HG02571 (cell line): Measurements from ENCODE around the gene A2M.

Experiments
- ATAC-seq: cut with Tn5 transposase; IDR thresholded peaks from one replicate; pipeline ENCODE4 v1.9.1; 2021; ENCODE audit warnings: mild to moderate bottlenecking, moderate library complexity; ENCODE audit not compliant: unreplicated experiment

The A2M gene

DNA sequence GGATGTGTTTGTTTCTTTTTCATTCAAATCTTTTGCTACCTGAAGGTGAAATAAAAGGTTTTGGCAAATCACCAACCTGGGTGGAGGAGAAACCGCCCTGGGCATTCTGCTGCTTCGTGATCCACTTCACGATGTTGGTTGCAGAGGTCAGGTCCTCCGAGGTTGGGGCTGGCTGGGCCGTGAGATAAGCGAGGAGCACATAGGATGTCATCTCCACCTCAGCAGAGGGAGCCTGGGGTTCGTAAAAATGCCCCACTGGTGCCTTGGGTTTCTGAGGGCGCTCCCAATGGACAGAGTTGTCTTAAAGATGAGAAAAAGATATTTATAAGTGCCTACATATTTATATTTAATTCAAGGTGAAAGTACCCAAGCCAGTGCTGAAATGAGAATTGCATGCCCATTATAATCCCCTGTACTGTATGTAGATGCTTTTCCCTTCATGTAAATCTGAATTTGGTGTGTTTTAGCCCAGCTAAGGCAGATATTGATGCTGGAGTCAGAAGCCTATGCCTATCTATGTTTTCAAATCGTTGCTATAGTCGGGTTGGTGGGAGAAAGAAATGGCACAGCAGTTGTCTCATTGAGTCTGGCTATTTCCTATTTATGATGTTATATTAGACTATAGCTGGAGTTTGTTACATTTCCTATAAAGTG lies 41.1 kb downstream of the A2M start:
- ATAC-seq: no peak

GRCh38 chr12:9073076-9073475 lies 42.6 kb downstream of the A2M start:
- ATAC-seq: no peak

DNA sequence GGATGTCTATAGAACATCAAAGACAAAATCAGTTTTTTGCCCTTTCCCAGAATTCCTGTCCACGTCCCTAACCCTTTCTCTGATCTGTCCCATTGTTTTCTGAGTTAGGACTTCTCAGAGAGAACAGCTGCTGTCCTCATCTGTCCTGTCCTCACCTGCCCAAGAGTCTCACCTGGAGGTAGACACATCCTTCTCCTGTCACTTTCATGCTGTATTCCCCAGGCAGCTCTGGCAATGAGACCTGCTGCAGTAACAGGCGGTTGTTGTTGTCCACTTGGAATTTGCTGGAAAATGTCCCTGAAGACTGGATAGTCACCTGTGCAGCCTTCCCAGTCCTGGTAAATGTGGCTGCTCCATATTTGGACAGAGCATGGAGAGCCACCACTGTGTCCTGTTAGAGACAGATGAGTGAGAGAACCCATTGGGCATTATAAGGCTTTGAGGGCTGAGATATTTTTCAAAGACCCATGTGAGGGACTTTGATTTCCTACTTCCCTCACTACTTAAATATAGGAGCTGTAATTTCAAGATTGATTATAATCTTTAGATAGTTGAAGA lies 43.2 kb downstream of the A2M start:
- no peak for ATAC-seq

DNA sequence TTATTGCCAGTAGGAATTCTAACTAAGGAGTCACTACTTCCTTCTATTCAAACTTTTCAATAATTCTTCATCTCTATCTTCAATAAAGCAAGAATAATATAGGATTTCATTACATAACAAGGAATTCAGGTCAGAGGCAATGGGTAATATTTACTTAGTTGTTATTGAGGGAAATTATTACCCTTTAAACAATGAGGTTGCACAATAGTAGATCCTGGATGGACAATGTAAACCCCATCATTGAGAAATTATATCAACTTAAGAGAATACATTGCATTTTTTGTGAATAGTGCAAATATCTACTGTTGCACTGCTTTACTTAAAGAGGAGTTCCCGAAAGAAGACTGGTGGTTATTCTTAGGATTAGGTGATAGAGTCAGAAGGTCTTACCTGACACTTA lies 43.8 kb downstream of the A2M start:
- no peak for ATAC-seq

- no peak for ATAC-seq
These were observed 44.2 kb downstream of the A2M start for GRCh38 chr12:9071518-9071917.

- ATAC-seq: no peak
These were observed 45.4 kb downstream of the A2M start for GRCh38 chr12:9070351-9070750.

DNA sequence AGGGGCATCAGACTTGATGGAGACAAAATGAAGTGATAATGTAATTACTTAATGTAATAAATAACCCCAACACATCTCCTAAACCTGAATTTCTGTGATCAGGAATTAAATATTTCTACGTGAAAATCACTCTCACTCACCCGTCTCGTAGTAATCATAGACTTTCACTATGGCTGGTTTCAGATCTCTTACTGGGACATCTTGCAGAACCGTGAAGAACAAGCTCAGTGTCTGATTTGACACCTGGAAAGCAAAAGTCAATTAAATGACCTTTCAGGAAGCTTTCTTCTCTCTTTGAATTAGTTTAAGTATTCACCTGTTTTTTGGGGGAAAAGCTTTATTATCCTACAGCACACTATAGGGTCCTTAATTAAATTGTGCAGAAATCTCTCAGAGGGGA lies 47.1 kb downstream of the A2M start:
- ATAC-seq: no peak

GRCh38 chr12:9068086-9068485 lies 47.6 kb downstream of the A2M start:
- ATAC-seq: no peak

- ATAC-seq: no peak
These were observed 48.8 kb downstream of the A2M start for GRCh38 chr12:9066755-9067423.

DNA sequence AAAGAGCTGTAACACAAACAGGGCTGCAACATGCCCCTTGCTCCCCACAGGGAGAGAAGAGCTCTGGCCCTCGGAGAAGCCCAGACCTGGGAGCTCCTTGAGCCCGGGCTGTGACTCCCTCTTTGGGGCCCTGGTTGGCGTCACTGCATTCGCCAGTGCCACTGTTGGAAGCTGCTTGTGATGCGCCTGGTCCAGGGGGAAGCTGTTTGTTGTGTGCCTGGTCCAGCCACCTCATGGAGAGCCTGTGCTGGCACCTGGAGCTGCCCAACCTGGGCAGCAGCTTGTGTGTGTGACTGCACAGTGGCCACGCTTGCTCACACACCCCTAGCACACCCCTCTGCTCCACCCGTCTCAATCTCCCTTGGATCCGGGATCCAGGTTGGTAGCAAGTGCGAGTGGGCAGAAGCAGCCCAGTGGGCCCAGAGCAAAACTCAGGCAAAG lies 49.5 kb downstream of the A2M start:
- ATAC-seq: no peak

- no peak for ATAC-seq
These were observed 50.2 kb downstream of the A2M start for GRCh38 chr12:9065607-9065856.

- ATAC-seq: no peak
These were observed 50.7 kb downstream of the A2M start for GRCh38 chr12:9064815-9065606.

DNA sequence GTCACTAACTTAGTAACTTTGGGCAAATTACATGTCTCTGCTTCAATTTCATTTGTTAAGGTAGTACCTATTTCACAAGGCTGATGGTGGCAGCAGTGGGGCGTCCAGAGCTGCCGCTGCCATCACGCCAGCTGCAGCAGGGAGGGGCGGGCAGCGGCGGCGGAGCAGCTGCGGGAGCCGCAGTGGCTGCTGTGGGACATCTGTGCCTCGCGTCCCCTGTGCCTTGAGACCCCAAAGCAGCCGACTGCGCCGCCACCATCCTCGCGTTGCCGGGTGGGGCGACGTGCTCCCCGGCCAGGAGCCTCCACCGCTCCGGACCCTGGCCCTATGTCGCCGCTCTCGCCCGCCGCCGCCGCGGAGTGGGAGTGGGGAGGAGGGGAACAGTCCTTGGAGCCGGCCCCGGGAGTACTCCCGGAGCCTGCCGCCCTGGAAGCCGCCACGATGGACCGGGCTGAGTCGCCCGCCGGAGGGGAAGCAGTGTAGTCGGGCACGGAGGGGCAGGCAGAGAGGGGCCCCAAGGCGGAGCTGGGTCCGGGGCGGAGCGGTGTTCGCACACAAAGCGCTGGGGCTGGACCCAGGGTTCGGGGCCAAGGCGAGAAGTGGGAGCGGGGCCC lies 51.4 kb downstream of the A2M start:
- no peak for ATAC-seq

DNA sequence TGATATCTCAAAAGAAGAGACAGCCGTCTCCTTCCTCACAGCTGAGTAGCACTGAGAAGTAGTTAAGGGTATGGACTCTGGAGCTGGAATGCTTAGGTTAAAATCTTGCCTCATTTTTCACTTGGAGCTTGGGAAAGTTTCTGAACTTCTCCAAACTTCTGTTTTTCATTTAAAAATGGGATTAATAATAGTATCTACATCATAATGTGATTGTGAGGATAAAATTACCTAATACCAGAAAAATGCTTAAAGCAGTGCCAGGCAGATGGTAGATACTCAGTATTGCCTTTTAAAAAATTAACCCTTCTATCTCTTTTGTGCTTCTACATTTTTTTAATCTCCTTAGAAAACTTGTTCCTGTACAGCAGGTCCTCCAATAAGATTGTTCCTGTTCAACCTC lies 63.1 kb downstream of the A2M start:
- no peak for ATAC-seq

DNA sequence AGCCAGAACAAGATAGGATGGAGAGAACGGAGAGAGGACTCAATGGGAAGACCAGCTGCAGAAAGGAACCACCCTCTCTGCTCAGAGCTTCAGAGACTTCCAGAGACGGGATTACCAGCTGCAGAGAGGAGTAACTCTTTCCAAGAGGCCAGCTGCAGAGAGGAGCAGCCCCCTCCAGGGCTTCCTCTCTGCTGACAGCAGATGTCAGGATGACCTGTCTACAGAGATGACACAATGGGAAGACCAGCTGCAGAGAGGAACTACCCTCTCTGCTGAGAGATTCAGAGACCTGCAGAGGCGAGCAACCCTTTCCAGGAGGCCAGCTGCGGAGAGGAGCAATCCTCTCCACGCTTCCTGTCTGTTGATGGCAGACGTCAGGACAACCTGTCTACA lies 64.6 kb downstream of the A2M start:
- ATAC-seq: no peak

- ATAC-seq: no peak
These were observed 65.1 kb downstream of the A2M start for GRCh38 chr12:9050521-9051157.

GRCh38 chr12:9049520-9050133 lies 66.1 kb downstream of the A2M start:
- ATAC-seq: no peak

DNA sequence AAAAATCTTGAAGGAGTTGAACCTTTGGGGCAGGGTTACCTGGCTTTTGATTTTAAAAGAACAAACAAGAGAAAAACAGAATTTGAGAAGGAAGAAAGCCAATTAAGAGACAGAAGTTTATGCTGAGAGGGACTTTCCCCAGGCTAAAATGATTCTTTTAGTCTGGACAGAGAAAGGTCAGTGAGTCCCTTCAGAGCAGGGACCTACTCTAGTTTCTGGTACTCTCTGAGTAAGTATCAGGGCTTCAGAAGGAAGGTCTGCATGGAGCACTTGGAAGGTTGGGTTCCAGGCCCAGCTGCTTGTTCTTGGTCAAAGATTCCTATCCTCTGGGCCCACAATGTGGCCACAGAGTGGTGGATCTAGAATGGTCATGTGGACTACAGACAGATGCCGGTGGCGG lies 66.8 kb downstream of the A2M start:
- no peak for ATAC-seq

DNA sequence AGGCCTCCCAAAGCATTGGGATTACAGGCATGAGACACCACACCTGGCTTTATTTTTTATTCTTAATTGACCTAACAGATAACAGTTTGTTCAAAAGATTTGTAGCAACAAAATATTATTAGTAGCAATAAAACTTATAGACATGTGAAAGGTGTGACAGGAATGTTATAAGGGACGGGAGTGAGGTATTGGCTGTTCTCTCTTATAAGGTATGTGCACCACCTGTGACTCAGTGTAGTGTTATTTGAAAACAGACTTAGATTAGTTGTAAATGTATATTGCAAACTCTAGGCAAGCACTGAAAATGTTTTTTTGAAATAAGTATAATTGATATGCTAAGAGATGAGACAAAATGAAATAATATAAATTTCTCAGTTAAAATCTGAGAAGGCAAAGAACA lies 68.6 kb downstream of the A2M start:
- no peak for ATAC-seq

DNA sequence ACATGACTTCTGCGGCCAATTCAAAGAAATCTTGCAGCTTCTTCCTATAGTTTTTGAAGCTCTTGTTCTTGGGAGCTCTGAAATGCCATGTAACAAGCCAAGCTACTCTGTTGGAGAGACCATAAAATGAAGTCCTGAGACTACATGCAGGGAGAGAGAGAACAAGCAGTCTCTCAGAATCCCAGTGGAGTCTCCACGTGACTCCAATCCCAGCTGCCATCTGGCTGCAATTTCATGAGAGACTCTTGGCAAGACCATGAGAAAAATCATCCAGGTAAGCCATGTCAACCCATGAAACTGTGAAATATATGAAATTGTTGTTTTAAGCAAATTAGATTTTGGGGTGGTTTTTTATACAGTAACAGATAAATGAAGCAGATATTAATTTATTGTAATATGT lies 72.0 kb downstream of the A2M start:
- ATAC-seq: no peak

DNA sequence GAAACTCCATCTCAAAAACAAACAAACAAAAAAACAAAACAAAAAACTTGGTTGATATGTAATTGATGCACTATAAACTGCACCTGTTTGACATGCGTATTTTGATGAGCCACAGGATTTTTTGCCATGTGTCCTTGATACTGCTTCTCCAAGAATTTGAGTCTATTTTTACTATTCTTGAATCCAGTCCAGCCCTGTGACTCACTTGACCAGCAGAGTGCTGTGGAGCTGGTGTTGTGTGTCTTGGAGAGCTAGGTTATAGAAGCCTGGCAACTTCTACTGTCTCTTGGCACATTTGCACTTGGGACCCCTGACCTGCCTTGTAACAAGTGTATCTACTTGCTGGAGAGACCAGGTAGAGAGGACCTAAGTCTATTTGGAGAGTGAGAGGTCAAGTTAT lies 74.4 kb downstream of the A2M start:
- no peak for ATAC-seq
